ENCODE data around the gene DYNLT4. TPM values are rescaled to one million over a fixed set of nuclear protein-coding genes. Genes with fewer than 3 reads are reported as not detected.
A peak's percentile ranks its signal among the peaks of the same experiment; 100 is the strongest.

Gene DYNLT4
- polyA plus RNA-seq, 4 donors: 0.46 to 0.75 TPM; not detected in 2

DNA sequence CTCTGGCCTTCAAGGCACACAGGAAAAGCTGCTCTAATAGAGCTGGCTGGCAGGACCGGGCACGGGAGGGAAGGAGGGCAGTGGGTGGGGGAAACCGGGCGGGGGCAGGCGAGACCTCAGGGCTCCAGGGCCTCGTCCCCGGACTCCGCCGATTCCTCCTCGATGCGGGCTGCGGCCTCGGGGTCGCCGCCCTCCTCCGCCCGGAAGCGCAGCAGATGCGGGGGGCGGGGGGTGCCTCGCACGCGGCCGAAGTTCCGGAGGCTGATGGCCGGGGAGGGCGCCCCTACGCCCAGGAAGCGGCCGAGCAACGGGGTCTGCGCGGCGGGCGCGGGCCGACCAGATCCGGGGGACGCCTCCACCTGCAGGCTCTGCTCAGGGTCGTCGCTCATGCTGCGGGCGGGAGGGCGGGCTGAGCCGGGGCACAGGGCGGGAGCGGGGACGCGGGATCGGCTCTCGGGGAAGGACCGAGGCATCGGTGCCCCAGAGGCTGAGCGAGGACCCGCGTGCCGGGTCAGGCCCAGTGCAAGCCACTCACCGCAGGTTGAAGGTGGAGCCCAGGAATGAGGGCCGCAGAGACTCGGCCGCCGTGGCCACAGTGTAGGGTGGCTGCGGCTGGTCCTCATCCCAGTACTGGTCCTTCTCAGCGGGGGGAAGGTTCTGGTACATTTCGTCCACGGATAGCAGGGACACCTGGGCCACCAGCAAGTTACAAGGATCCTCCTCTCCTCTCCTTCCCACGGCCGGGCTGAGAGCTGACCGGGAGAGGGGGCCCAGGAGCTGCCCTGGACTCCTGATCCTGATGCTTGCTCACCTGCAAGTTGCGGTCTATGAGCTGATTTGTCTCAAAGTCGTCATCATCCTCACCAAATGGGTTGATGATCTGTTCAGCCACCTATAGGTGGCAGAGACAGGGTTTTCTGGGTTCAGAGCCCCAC, 22.8 kb downstream of the DYNLT4 start:
- Histone ChIP-seq H3K36me3 (ENCODE audit: control insufficient read depth in 3 of 3, insufficient read depth in 2 of 3, low read depth in 1 of 3, low read length in 3 of 3) (peaks cover 0 to 23% (median 0%) of the 10 kb centered on the region in 3 donors), H3K4me3 (ENCODE audit: low read depth in 1 of 3, low read length in 3 of 3) (peak overlapping the region in 2 of 3 donors; percentile 46 to 49), H3K27ac (ENCODE audit: low read depth in 1 of 3, low read length in 2 of 3) (no peak overlapping the region), H3K4me1 (ENCODE audit: control insufficient read depth in 3 of 3, insufficient read depth in 2 of 3, low read depth in 1 of 3, low read length in 2 of 3) (peaks cover 0 to 28% (median 2%) of the 10 kb centered on the region in 3 donors), H3K9me3 (ENCODE audit: control insufficient read depth in 2 of 2, insufficient read depth in 1 of 2, low read depth in 1 of 2, low read length in 1 of 2) (no peaks in the 10 kb centered on the region), H3K27me3 (ENCODE audit: control insufficient read depth in 3 of 3, insufficient read depth in 3 of 3, low read length in 3 of 3) (no peaks in the 10 kb centered on the region)
- DNase-seq (peak; percentile 18 to 67), FAIRE-seq (no peak)
- WGBS, 3 donors: 4 to 7% (median 6%) methylated on average over 42 to 71 of the region's 71 CpGs

DNA sequence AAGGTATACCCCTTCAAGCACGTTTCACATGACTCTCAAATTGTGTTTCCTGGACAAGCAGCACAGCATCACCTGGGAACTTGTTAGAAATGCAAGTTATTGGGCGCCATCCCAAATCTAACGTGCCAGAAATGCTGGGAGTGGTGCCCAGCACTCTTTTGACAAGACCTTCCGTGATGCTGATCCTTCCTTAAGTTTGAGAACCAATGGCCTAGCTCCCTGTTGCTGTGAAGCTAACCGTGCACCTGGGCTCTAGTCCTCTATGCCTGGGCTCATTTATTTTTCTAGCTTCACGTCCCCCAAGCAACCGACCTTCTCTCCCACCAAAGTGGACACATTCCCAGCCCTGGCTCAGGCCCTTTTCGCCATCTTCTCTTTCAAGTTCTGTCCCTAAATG, 23.5 kb downstream of the DYNLT4 start:
- no peak overlapping the region for H3K27ac ChIP-seq (ENCODE audit: low read depth in 1 of 3, low read length in 2 of 3)
- FAIRE-seq (no peak), DNase-seq (no peak)
- peaks cover 0 to 28% (median 2%) of the 10 kb centered on the region in 3 donors for H3K4me1 ChIP-seq (ENCODE audit: control insufficient read depth in 3 of 3, insufficient read depth in 2 of 3, low read depth in 1 of 3, low read length in 2 of 3)
- peak overlapping the region in 2 of 3 donors; percentile 46 to 49 for H3K4me3 ChIP-seq (ENCODE audit: low read depth in 1 of 3, low read length in 3 of 3)
- no peaks in the 10 kb centered on the region for H3K9me3 ChIP-seq (ENCODE audit: control insufficient read depth in 2 of 2, insufficient read depth in 1 of 2, low read depth in 1 of 2, low read length in 1 of 2)
- 45 to 50% (median 46%) methylated on average over 8 of the region's 8 CpGs for WGBS, 3 donors
- no peaks in the 10 kb centered on the region for H3K27me3 ChIP-seq (ENCODE audit: control insufficient read depth in 3 of 3, insufficient read depth in 3 of 3, low read length in 3 of 3)
- peaks cover 0 to 28% (median 3%) of the 10 kb centered on the region in 3 donors for H3K36me3 ChIP-seq (ENCODE audit: control insufficient read depth in 3 of 3, insufficient read depth in 2 of 3, low read depth in 1 of 3, low read length in 3 of 3)

DNA sequence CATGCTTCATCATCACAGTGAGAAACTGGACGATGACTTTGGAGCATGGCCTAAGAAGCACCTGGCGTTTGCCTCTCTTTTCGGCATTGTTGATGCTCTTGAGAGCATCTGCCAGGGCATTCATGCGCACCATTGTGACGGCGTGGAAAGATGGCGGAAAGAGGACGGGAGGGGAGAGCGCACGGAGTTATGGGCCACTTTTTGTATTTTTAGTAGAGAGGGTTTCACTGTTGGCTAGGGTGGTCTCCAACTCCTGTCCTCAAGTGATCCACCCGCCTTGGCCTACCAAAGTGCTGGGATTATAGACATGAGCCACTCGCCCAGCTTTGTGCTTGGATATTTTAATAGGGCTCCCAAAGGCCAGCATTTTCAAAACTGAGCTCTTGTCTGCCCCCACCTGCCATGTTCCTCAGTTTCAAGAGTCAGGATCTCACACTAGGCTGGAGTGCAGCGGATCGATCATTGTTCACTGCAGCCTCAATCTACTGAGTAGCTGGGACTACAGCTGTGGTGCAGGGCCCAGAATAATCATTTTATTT, 26.5 kb downstream of the DYNLT4 start:
- DNase-seq (no peak), FAIRE-seq (no peak)
- Histone ChIP-seq H3K27me3 (ENCODE audit: control insufficient read depth in 3 of 3, insufficient read depth in 3 of 3, low read length in 3 of 3) (no peaks in the 10 kb centered on the region), H3K4me1 (ENCODE audit: control insufficient read depth in 3 of 3, insufficient read depth in 2 of 3, low read depth in 1 of 3, low read length in 2 of 3) (peaks cover 0 to 34% (median 1%) of the 10 kb centered on the region in 3 donors), H3K36me3 (ENCODE audit: control insufficient read depth in 3 of 3, insufficient read depth in 2 of 3, low read depth in 1 of 3, low read length in 3 of 3) (peaks cover 7 to 54% (median 7%) of the 10 kb centered on the region in 3 donors), H3K27ac (ENCODE audit: low read depth in 1 of 3, low read length in 2 of 3) (no peak overlapping the region), H3K4me3 (ENCODE audit: low read depth in 1 of 3, low read length in 3 of 3) (no peak overlapping the region), H3K9me3 (ENCODE audit: control insufficient read depth in 2 of 2, insufficient read depth in 1 of 2, low read depth in 1 of 2, low read length in 1 of 2) (no peaks in the 10 kb centered on the region)
- 92 to 95% (median 95%) methylated on average over 14 of the region's 14 CpGs for WGBS, 3 donors

DNA sequence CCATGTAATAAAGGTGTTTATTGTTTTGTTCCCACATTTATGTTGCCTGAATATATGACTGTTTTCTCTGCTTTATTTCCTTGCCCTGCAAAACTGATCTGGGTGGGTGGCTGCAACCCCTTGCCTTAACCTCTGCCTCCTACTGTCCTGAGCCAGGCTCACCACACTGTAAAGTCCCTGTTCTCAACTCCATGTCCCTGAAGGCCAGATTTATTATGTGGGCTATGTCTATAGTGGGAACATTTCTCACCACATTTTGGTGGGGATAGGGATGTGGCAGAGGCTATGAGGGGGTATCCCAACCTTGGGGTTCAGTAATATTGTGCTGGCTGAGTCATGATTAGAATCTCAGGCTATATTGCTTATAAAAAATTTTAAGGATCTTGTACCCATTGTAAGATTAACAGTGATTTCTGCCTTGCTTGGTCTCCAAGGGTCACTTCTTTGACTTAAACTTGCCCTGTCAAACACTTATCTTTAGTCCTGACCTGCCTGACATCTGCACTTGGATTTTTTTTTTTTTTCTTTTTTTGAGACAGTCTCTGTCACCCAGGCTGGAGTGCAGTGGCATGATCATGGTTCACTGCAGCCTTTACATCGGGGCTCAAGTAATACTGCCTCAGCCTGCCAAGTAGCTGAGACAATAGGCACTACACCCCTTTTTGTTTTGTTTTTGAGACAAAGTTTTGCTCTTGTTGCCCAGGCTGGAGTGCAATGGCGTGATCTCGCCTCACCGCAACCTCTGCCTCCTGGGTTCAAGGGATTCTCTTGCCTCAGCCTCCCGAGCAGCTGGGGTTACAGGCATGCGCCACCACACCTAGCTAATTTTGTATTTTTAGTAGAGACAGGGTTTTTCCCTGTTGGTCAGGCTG, 28.2 kb downstream of the DYNLT4 start:
- Histone ChIP-seq H3K36me3 (ENCODE audit: control insufficient read depth in 3 of 3, insufficient read depth in 2 of 3, low read depth in 1 of 3, low read length in 3 of 3) (peaks cover 7 to 54% (median 7%) of the 10 kb centered on the region in 3 donors), H3K27ac (ENCODE audit: low read depth in 1 of 3, low read length in 2 of 3) (no peak overlapping the region), H3K4me3 (ENCODE audit: low read depth in 1 of 3, low read length in 3 of 3) (no peak overlapping the region), H3K9me3 (ENCODE audit: control insufficient read depth in 2 of 2, insufficient read depth in 1 of 2, low read depth in 1 of 2, low read length in 1 of 2) (no peaks in the 10 kb centered on the region), H3K4me1 (ENCODE audit: control insufficient read depth in 3 of 3, insufficient read depth in 2 of 3, low read depth in 1 of 3, low read length in 2 of 3) (peaks cover 0 to 20% (median 0%) of the 10 kb centered on the region in 3 donors), H3K27me3 (ENCODE audit: control insufficient read depth in 3 of 3, insufficient read depth in 3 of 3, low read length in 3 of 3) (no peaks in the 10 kb centered on the region)
- FAIRE-seq: no peak
- 91 to 94% (median 93%) methylated on average over 6 of the region's 6 CpGs for WGBS, 3 donors
- DNase-seq: no peak

DNA sequence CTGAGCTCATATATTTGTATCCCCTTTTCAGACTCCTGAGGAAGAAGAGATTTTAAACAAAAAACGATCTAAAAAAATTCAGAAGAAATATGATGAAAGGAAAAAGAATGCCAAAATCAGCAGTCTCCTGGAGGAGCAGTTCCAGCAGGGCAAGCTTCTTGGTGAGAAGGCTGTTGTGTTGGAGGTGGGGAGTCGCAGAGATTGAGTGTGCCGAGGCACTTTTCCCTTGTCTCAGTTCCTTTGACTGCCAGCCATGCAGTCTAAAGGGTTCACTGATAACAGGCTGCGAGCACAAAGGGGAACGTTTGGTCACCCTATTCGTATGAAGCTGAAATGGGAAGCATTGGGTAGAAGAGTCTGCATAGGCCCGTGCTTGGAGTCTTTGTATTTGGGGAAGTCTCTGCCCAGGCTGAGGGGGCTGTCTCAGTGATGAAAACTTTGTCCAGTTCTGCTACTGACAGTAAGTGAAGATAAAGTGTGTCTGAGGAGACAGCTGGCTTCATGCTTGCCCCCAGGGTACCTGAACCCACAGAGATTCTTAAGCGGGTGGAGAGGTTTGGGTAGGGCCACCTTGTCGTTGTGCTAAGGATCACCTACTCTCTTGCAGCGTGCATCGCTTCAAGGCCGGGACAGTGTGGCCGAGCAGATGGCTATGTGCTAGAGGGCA, 29.0 kb downstream of the DYNLT4 start:
- H3K27ac ChIP-seq (ENCODE audit: low read depth in 1 of 3, low read length in 2 of 3): no peak overlapping the region
- no peaks in the 10 kb centered on the region for H3K27me3 ChIP-seq (ENCODE audit: control insufficient read depth in 3 of 3, insufficient read depth in 3 of 3, low read length in 3 of 3)
- no peak overlapping the region for H3K4me3 ChIP-seq (ENCODE audit: low read depth in 1 of 3, low read length in 3 of 3)
- H3K4me1 ChIP-seq (ENCODE audit: control insufficient read depth in 3 of 3, insufficient read depth in 2 of 3, low read depth in 1 of 3, low read length in 2 of 3): peaks cover 0 to 16% (median 0%) of the 10 kb centered on the region in 3 donors
- H3K36me3 ChIP-seq (ENCODE audit: control insufficient read depth in 3 of 3, insufficient read depth in 2 of 3, low read depth in 1 of 3, low read length in 3 of 3): peaks cover 7 to 53% (median 7%) of the 10 kb centered on the region in 3 donors
- H3K9me3 ChIP-seq (ENCODE audit: control insufficient read depth in 2 of 2, insufficient read depth in 1 of 2, low read depth in 1 of 2, low read length in 1 of 2): no peaks in the 10 kb centered on the region
- no peak for FAIRE-seq
- DNase-seq: no peak
- 54 to 68% (median 57%) methylated on average over 13 of the region's 13 CpGs for WGBS, 3 donors

DNA sequence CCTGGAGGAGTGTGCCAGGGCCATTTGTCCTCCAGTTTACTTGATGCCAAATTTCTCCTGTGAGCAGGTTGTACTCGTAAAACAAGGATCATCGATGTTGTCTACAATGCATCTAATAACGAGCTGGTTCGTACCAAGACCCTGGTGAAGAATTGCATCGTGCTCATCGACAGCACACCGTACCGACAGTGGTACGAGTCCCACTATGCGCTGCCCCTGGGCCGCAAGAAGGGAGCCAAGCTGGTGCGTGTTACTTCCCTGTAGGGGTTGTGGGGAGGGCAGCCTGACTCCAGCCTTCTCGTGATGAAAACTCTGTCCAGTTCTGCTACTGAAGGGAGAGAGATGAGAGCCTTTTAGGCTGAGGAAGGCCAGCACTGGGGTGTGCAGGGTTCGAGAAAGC, 29.6 kb downstream of the DYNLT4 start:
- WGBS, 3 donors: 55 to 69% (median 64%) methylated on average over 14 of the region's 14 CpGs
- H3K9me3 ChIP-seq (ENCODE audit: control insufficient read depth in 2 of 2, insufficient read depth in 1 of 2, low read depth in 1 of 2, low read length in 1 of 2): no peaks in the 10 kb centered on the region
- H3K27me3 ChIP-seq (ENCODE audit: control insufficient read depth in 3 of 3, insufficient read depth in 3 of 3, low read length in 3 of 3): no peaks in the 10 kb centered on the region
- peaks cover 0 to 16% (median 0%) of the 10 kb centered on the region in 3 donors for H3K4me1 ChIP-seq (ENCODE audit: control insufficient read depth in 3 of 3, insufficient read depth in 2 of 3, low read depth in 1 of 3, low read length in 2 of 3)
- H3K36me3 ChIP-seq (ENCODE audit: control insufficient read depth in 3 of 3, insufficient read depth in 2 of 3, low read depth in 1 of 3, low read length in 3 of 3): peaks cover 7 to 51% (median 7%) of the 10 kb centered on the region in 3 donors
- no peak for DNase-seq
- peak overlapping the region in 1 of 3 donors; percentile 25 for H3K27ac ChIP-seq (ENCODE audit: low read depth in 1 of 3, low read length in 2 of 3)
- peak overlapping the region in 1 of 3 donors; percentile 98 for H3K4me3 ChIP-seq (ENCODE audit: low read depth in 1 of 3, low read length in 3 of 3)
- no peak for FAIRE-seq

DNA sequence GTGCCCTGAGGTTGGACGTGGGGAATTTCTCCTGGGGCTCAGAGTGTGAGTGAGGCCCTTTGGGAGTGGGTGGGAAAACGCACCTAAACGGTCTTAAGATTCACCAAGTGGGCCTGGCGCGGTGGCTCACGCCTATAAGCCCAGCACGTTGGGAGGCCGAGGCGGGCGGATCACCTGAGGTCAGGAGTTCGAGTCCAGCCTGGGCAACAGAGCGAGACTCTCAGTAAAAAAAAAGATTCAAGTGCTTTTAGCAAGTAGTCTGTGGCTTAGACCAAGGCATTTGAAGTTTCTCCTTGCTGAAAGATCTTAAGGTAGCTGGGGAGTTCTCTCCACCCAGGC, 30.5 kb downstream of the DYNLT4 start:
- Histone ChIP-seq H3K36me3 (ENCODE audit: control insufficient read depth in 3 of 3, insufficient read depth in 2 of 3, low read depth in 1 of 3, low read length in 3 of 3) (peaks cover 7 to 51% (median 7%) of the 10 kb centered on the region in 3 donors), H3K4me3 (ENCODE audit: low read depth in 1 of 3, low read length in 3 of 3) (peak overlapping the region; percentile 8 to 98 (median 72)), H3K9me3 (ENCODE audit: control insufficient read depth in 2 of 2, insufficient read depth in 1 of 2, low read depth in 1 of 2, low read length in 1 of 2) (no peaks in the 10 kb centered on the region), H3K27ac (ENCODE audit: low read depth in 1 of 3, low read length in 2 of 3) (peak overlapping the region; percentile 95 to 99 (median 98)), H3K4me1 (ENCODE audit: control insufficient read depth in 3 of 3, insufficient read depth in 2 of 3, low read depth in 1 of 3, low read length in 2 of 3) (peaks cover 0 to 16% (median 0%) of the 10 kb centered on the region in 3 donors), H3K27me3 (ENCODE audit: control insufficient read depth in 3 of 3, insufficient read depth in 3 of 3, low read length in 3 of 3) (no peaks in the 10 kb centered on the region)
- no peak for DNase-seq
- FAIRE-seq: no peak
- 9 to 28% (median 15%) methylated on average over 12 of the region's 12 CpGs for WGBS, 3 donors

Measured in small intestine (tissue), 7 donors.